ENCODE data around the gene FAM118B. TPM values are rescaled to one million over a fixed set of nuclear protein-coding genes. Genes with fewer than 3 reads are reported as not detected.

The FAM118B gene
- total and polyA plus RNA-seq, 2 of the 4 experiments (the other 2 are of a cell fraction), result 20.0 to 27.2 TPM

GRCh38 chr11:126219547-126219946 is 8.0 kb downstream of the FAM118B start:
- CTCF ChIA-PET, result no interaction called here
- no peak overlapping the region for H3K18ac ChIP-seq (ENCODE audit: low read depth, low read length)
- no peak overlapping the region for H3K27ac ChIP-seq (ENCODE audit: insufficient read depth, low read length)
- whole genome bisulfite sequencing, 2 experiments (ENCODE audit: extremely low coverage in 2 of 2, insufficient read length in 1 of 2), result 100% methylated on average over 1 of the region's 4 CpGs; no CpG with 5 or more reads in 1 of the 2 experiments
- no peak overlapping the region for H3K4me2 ChIP-seq (ENCODE audit: low read depth, low read length)
- peaks cover 33% of the 10 kb centered on the region for H4K20me1 ChIP-seq (ENCODE audit: insufficient read depth, low read length)
- H3K56ac ChIP-seq (ENCODE audit: extremely low read depth, insufficient read depth, low read length), result no peak overlapping the region
- no peak overlapping the region for H3K4me3 ChIP-seq (ENCODE audit: insufficient read depth, low read depth, low read length)
- no peak overlapping the region for H2BK20ac ChIP-seq (ENCODE audit: low read depth, low read length)
- H3K4ac ChIP-seq (ENCODE audit: low read depth, low read length), result no peak overlapping the region
- in situ Hi-C loops (cut with MboI; ENCODE audit: low sequenced_read_pairs), result no loop called here
- H3K9me3 ChIP-seq (ENCODE audit: control insufficient read depth, insufficient read depth, low read length), result no peaks in the 10 kb centered on the region
- H4K8ac ChIP-seq (ENCODE audit: low read depth in 2 of 2, low read length in 2 of 2), result no peak overlapping the region
- H3K4me1 ChIP-seq (ENCODE audit: control insufficient read depth, insufficient read depth, low read length), result no peaks in the 10 kb centered on the region
- dilution Hi-C loops (cut with HindIII; ENCODE audit: low sequenced_read_pairs, unreplicated experiment), result loop anchor here (25.0 kb wide), 1 partner anchor 307 kb away; the partner anchor contains the start of genes DDX25 and PUS3
- H3K23ac ChIP-seq (ENCODE audit: low read depth, low read length), result no peak overlapping the region
- POLR2A ChIA-PET (ENCODE audit: unreplicated experiment), result no interaction called here
- H3K14ac ChIP-seq (replicated peaks; ENCODE audit: low read depth, low read length), result no peak overlapping the region
- H3K27me3 ChIP-seq (ENCODE audit: control insufficient read depth, insufficient read depth, low read length), result no peaks in the 10 kb centered on the region
- no peak overlapping the region for H2BK120ac ChIP-seq (ENCODE audit: low read depth, low read length)
- DNase-seq, result no peak
- H4K91ac ChIP-seq (ENCODE audit: insufficient read depth, low read depth, low read length), result no peak overlapping the region
- H2AFZ ChIP-seq (replicated peaks; ENCODE audit: low read length, poor library complexity), result no peak overlapping the region
- H3K9ac ChIP-seq (ENCODE audit: low read depth, low read length), result no peak overlapping the region
- H2AK5ac ChIP-seq (ENCODE audit: low read depth, low read length), result no peak overlapping the region
- peaks cover 6% of the 10 kb centered on the region; the same call in 1 of the 2 replicates for H3K9me1 ChIP-seq (ENCODE audit: insufficient read depth, low read length)
- no peak overlapping the region for H4K5ac ChIP-seq (ENCODE audit: low read depth, low read length)
- no peaks in the 10 kb centered on the region for H3K36me3 ChIP-seq (ENCODE audit: control insufficient read depth, insufficient read depth, low read length)
- TF ChIP-seq CEBPB (IDR thresholded peaks at IDR 0.05; ENCODE audit: low read depth, low read length) (no peak), RFX5 (IDR thresholded peaks at IDR 0.05; ENCODE audit: low read depth, low read length) (no peak), BHLHE40 (IDR thresholded peaks at IDR 0.05; ENCODE audit: low read depth, low read length) (no peak), CHD1 (IDR thresholded peaks at IDR 0.05; ENCODE audit: low read depth, low read length) (no peak), POLR2A (IDR thresholded peaks at IDR 0.05; ENCODE audit: low read depth, low read length) (no peak)
- peaks cover 30 to 59% of the 10 kb centered on the region in 2 experiments for H3K79me1 ChIP-seq (ENCODE audit: low read depth in 1 of 2, low read length in 2 of 2)
- ATAC-seq (ENCODE audit: low read depth), result no peak
- no peak overlapping the region for H2AK9ac ChIP-seq (replicated peaks; ENCODE audit: low read depth, low read length, poor library complexity)
- intact Hi-C loops (cut with micrococcal nuclease), result no loop called here
- H2BK5ac ChIP-seq (ENCODE audit: low read depth, low read length, poor library complexity, severe bottlenecking), result no peak overlapping the region
- no peak overlapping the region for H2BK15ac ChIP-seq (ENCODE audit: low read depth, low read length)
- BruUV-seq (replicated peaks), result no TSS peak
